ENCODE results near the gene FHIT.

Gene FHIT

GRCh38 chr3:60448696-60449095, 802.6 kb downstream of the FHIT start:
- TF ChIP-seq CTCF (IDR thresholded peaks at IDR 0.05; ENCODE audit: low read depth, low read length): no peak
- H3K9me3 ChIP-seq: no peaks in the 10 kb centered on the region
- no peaks in the 10 kb centered on the region for H3K36me3 ChIP-seq
- H3K4me3 ChIP-seq (ENCODE audit: low read depth, low read length): no peak overlapping the region
- no peaks in the 10 kb centered on the region for H3K27me3 ChIP-seq
- DNase-seq: no peak
- H3K4me1 ChIP-seq: no peaks in the 10 kb centered on the region

GRCh38 chr3:60445446-60445845, 805.8 kb downstream of the FHIT start:
- no peak for TF ChIP-seq CTCF (IDR thresholded peaks at IDR 0.05; ENCODE audit: low read depth, low read length)
- Histone ChIP-seq H3K27me3 (no peaks in the 10 kb centered on the region), H3K4me1 (no peaks in the 10 kb centered on the region), H3K36me3 (no peaks in the 10 kb centered on the region), H3K9me3 (no peaks in the 10 kb centered on the region), H3K4me3 (ENCODE audit: low read depth, low read length) (no peak overlapping the region)
- no peak for DNase-seq

- no peaks in the 10 kb centered on the region for H3K4me1 ChIP-seq
- H3K27me3 ChIP-seq: no peaks in the 10 kb centered on the region
- no peak for DNase-seq
- no peak for TF ChIP-seq CTCF (IDR thresholded peaks at IDR 0.05; ENCODE audit: low read depth, low read length)
- H3K4me3 ChIP-seq (ENCODE audit: low read depth, low read length): no peak overlapping the region
- H3K36me3 ChIP-seq: no peaks in the 10 kb centered on the region
- no peaks in the 10 kb centered on the region for H3K9me3 ChIP-seq
These were observed 806.3 kb downstream of the FHIT start for GRCh38 chr3:60444898-60445437.

- no peaks in the 10 kb centered on the region for H3K36me3 ChIP-seq
- H3K4me1 ChIP-seq: no peaks in the 10 kb centered on the region
- no peaks in the 10 kb centered on the region for H3K27me3 ChIP-seq
- no peak overlapping the region for H3K4me3 ChIP-seq (ENCODE audit: low read depth, low read length)
- no peak for TF ChIP-seq CTCF (IDR thresholded peaks at IDR 0.05; ENCODE audit: low read depth, low read length)
- DNase-seq: no peak
- H3K9me3 ChIP-seq: no peaks in the 10 kb centered on the region
These were observed 810.4 kb downstream of the FHIT start for GRCh38 chr3:60440869-60441268.

GRCh38 chr3:60435941-60436650, 815.2 kb downstream of the FHIT start:
- no peak for TF ChIP-seq CTCF (IDR thresholded peaks at IDR 0.05; ENCODE audit: low read depth, low read length)
- H3K36me3 ChIP-seq: no peaks in the 10 kb centered on the region
- no peaks in the 10 kb centered on the region for H3K4me1 ChIP-seq
- no peaks in the 10 kb centered on the region for H3K27me3 ChIP-seq
- no peaks in the 10 kb centered on the region for H3K9me3 ChIP-seq
- DNase-seq: no peak
- H3K4me3 ChIP-seq (ENCODE audit: low read depth, low read length): no peak overlapping the region

GRCh38 chr3:60434950-60435349, 816.3 kb downstream of the FHIT start:
- no peak for DNase-seq

More at GRCh38 chr3:60434950-60435349, 816.3 kb downstream of the FHIT start:
- no peak for TF ChIP-seq CTCF (IDR thresholded peaks at IDR 0.05; ENCODE audit: low read depth, low read length)
- Histone ChIP-seq H3K9me3 (no peaks in the 10 kb centered on the region), H3K4me3 (ENCODE audit: low read depth, low read length) (no peak overlapping the region), H3K4me1 (no peaks in the 10 kb centered on the region), H3K27me3 (no peaks in the 10 kb centered on the region), H3K36me3 (no peaks in the 10 kb centered on the region)
